Pancreas (tissue), 10 donors: ENCODE data around the gene CDPF1. TPM values are rescaled to one million over a fixed set of nuclear protein-coding genes. Genes with fewer than 3 reads are reported as not detected.
A peak's percentile ranks its signal among the peaks of the same experiment; 100 is the strongest.
"Not testable (repeated sequence)": the region's sequence is repeated elsewhere in the genome, so short reads cannot be mapped to it uniquely, and the experiment has no call there.

ENCODE experiments used
- ATAC-seq, 4 donors: fragments of 200-7000 bp; cut with Tn5 transposase; one replicate each; pipeline versions ENCODE4 v1.8.0 to v1.9.1; 2020; ENCODE audit warnings: mild to moderate bottlenecking in 4 of 4, moderate library complexity in 4 of 4
- DNase-seq, 6 donors: peaks; one replicate each; pipeline ENCODE4 v3.0.0-alpha.2; 2020
- FAIRE-seq: peaks from 2 replicates; lab custom pipeline; 2012; peaks lifted over from hg19 to GRCh38; lab: Jason Lieb, UNC
- H3K27ac ChIP-seq, 4 donors: fragments of 200-600 bp; sonication (generic); 1 replicate in 3 of 4; 2 replicates in 1 of 4; pipeline versions ENCODE4 v1.5.0 to v1.8.0; 2020
- H3K27me3 ChIP-seq, 4 donors: fragments of 200-600 bp; one replicate each; pipeline ENCODE4 v1.8.0; 2021
- H3K36me3 ChIP-seq, 3 donors: fragments of 200-600 bp; sonication (generic) in 1 of 3; one replicate each; pipeline versions ENCODE4 v1.5.0 to v1.8.0; 2020 to 2021
- H3K4me1 ChIP-seq, 3 donors: fragments of 200-600 bp; one replicate each; pipeline ENCODE4 v1.8.0; 2021
- H3K4me3 ChIP-seq, 4 donors: fragments of 200-600 bp; sonication (generic) in 2 of 4; one replicate each; pipeline versions ENCODE4 v1.5.0 to v1.8.0; 2020 to 2021
- H3K9me3 ChIP-seq, 4 donors: fragments of 200-600 bp; one replicate each; pipeline ENCODE4 v1.8.0; 2021
- CTCF ChIP-seq, 4 donors: fragments of 200-600 bp; sonication (generic) in 3 of 4; IDR thresholded peaks; one replicate each; pipeline versions ENCODE4 v1.5.0 to v1.8.0; 2021; ENCODE audit warnings: antibody characterized with exemption in 4 of 4
- WGBS, 2 donors: extraction: QIAGEN DNeasy Blood & Tissue Kit; methylation state at CpG; one replicate each; pipeline ENCODE4 v1.1.7; 2013; 5-methylcytosine and 5-hydroxymethylcytosine counted together
- intact Hi-C, 3 donors: fragments of 100-400 bp; cut with DNase I; formaldehyde crosslinking; loops; one replicate each; pipeline versions ENCODE4 v1.11.1 to v1.14.2; 2022
- polyA plus RNA-seq, 2 donors: library from polyadenylated mRNA; stranded (reverse); fragments of 200-250 nt; gene quantifications; one replicate each; pipeline ENCODE4 v1.2.3, GENCODE V29; 2013
- total RNA-seq, 6 donors: library from RNA; stranded (reverse); fragmentation: NEBNext Ultra II Directional in 4 of 6; extraction: Animal tissue kit (Norgen Biotek cat#: 25700) in 4 of 6; gene quantifications; one replicate each; pipeline versions ENCODE4 v1.2.1 to v1.2.4, GENCODE V29; 2021 to 2023
- donor health status: healthy with polysubstance abuse.
- donor health status: DM: no; HTN: no; CAD: no; lungs with moderate emphysema.
- donor health status: DM: no; HTN: no; CAD: no.
- donor health status: control.
- donor health status: control.
- donor health status: Bipolar disorder and iron deficiency.
- donor health status: DM: yes; HTN: yes; CAD: no.
- donor health status: DM: no; HTN: no; CAD: no.
- donor health status: DM: no; HTN: no; CAD: no.
- donor health status: DM: yes; HTN: yes; CAD: no.

The CDPF1 gene
- total and polyA plus RNA-seq, 8 donors = 2.9 to 12.0 (median 4.3) TPM

GRCh38 chr22:46272762-46273431 lies 22.8 kb upstream of the CDPF1 start:
- H3K36me3 ChIP-seq = peaks cover 0 to 35% (median 25%) of the 10 kb centered on the region in 3 donors
- TF ChIP-seq CTCF (IDR thresholded peaks at IDR 0.05) = no peak
- DNase-seq = no peak

GRCh38 chr22:46272196-46272595 lies 22.1 kb upstream of the CDPF1 start:
- 95 to 97% methylated on average over 8 of the region's 8 CpGs for WGBS, 2 donors
- DNase-seq = no peak
- no peak for TF ChIP-seq CTCF (IDR thresholded peaks at IDR 0.05)
- Histone ChIP-seq H3K36me3 (peaks cover 0 to 33% (median 24%) of the 10 kb centered on the region in 3 donors), H3K4me3 (no peak overlapping the region), H3K27me3 (no peaks in the 10 kb centered on the region), H3K9me3 (no peaks in the 10 kb centered on the region), H3K4me1 (peaks cover 2 to 15% (median 2%) of the 10 kb centered on the region in 3 donors), H3K27ac (no peak overlapping the region)
- no peak for FAIRE-seq
- no peak for ATAC-seq
- intact Hi-C loops = no loop called here

More at GRCh38 chr22:46272762-46273431, 22.8 kb upstream of the CDPF1 start:
- intact Hi-C loops = no loop called here
- Histone ChIP-seq H3K27me3 (no peaks in the 10 kb centered on the region), H3K27ac (no peak overlapping the region), H3K4me3 (no peak overlapping the region), H3K4me1 (peaks cover 0 to 13% (median 0%) of the 10 kb centered on the region in 3 donors), H3K9me3 (no peaks in the 10 kb centered on the region)
- no peak for FAIRE-seq
- ATAC-seq = no peak
- WGBS, 2 donors = 94 to 97% methylated on average over 12 of the region's 12 CpGs

GRCh38 chr22:46269564-46269963 lies 19.5 kb upstream of the CDPF1 start:
- no peak for TF ChIP-seq CTCF (IDR thresholded peaks at IDR 0.05)
- no peak for FAIRE-seq
- Histone ChIP-seq H3K27ac (peak overlapping the region in 1 of 4 donors; percentile 5), H3K4me1 (peaks cover 8 to 20% (median 9%) of the 10 kb centered on the region in 3 donors), H3K4me3 (no peak overlapping the region), H3K27me3 (no peaks in the 10 kb centered on the region), H3K36me3 (peaks cover 0 to 15% (median 12%) of the 10 kb centered on the region in 3 donors), H3K9me3 (no peaks in the 10 kb centered on the region)
- intact Hi-C loops = no loop called here
- ATAC-seq = peak in 2 of 4 donors; percentile 9 to 15
- peak in 1 of 6 donors; percentile 37 for DNase-seq
- 48 to 54% methylated on average over 11 of the region's 11 CpGs for WGBS, 2 donors

- Histone ChIP-seq H3K4me3 (peak within 1 kb of the TSS; percentile 54 to 85 (median 80)), H3K4me1 (peaks cover 8 to 20% (median 9%) of the 10 kb centered on the region in 3 donors), H3K36me3 (peaks cover 0 to 1% (median 0%) of the 10 kb centered on the region in 3 donors), H3K27me3 (no peaks in the 10 kb centered on the region), H3K9me3 (no peaks in the 10 kb centered on the region), H3K27ac (peak within 1 kb of the TSS; percentile 62 to 90 (median 80))
- intact Hi-C loops = no loop called here
- peak; percentile 95 to 98 (median 96) for ATAC-seq
- TF ChIP-seq CTCF (IDR thresholded peaks at IDR 0.05) = no peak
- 0 to 1% methylated on average over 71 to 74 of the region's 74 CpGs for WGBS, 2 donors
- DNase-seq = peak; percentile 94 to 97 (median 96)
- FAIRE-seq = no peak
Observed at GRCh38 chr22:46267431-46268279, 17.6 kb upstream of the CDPF1 start, which contains the start of gene TTC38. Gene TTC38 (plus strand): TSS chr22:46268008. CDS start chr22:46268040, 32 bp downstream.

GRCh38 chr22:46265627-46266026 lies 15.5 kb upstream of the CDPF1 start:
- not testable (repeated sequence) for ATAC-seq
- WGBS, 2 donors = 95 to 100% methylated on average over 4 of the region's 4 CpGs

GRCh38 chr22:46264520-46264919 lies 14.4 kb upstream of the CDPF1 start:
- H3K4me3 ChIP-seq, H3K9me3 ChIP-seq, H3K27ac ChIP-seq, intact Hi-C loops, H3K36me3 ChIP-seq, ATAC-seq, FAIRE-seq, DNase-seq, H3K27me3 ChIP-seq: not testable (repeated sequence)
- WGBS, 2 donors = 70 to 71% methylated on average over 5 to 6 of the region's 6 CpGs
- peaks cover 8 to 19% (median 9%) of the 10 kb centered on the region in 3 donors for H3K4me1 ChIP-seq

More at GRCh38 chr22:46265627-46266026, 15.5 kb upstream of the CDPF1 start:
- H3K4me3 ChIP-seq, H3K36me3 ChIP-seq, H3K9me3 ChIP-seq, H3K27me3 ChIP-seq, intact Hi-C loops, H3K27ac ChIP-seq, DNase-seq, FAIRE-seq: not testable (repeated sequence)
- peaks cover 8 to 20% (median 9%) of the 10 kb centered on the region in 3 donors for H3K4me1 ChIP-seq
